GM12874 (cell line): ENCODE data around the gene C16orf92.

Experiments
- TF ChIP-seq, protein P1 (sequence below): IDR thresholded peaks from 2 replicates; pipeline ENCODE4 v1.5.1; 2011; ENCODE audit warnings: low read depth, mild to moderate bottlenecking, control low read depth, low read length, moderate library complexity; ENCODE audit not compliant: insufficient read depth

The C16orf92 gene

DNA sequence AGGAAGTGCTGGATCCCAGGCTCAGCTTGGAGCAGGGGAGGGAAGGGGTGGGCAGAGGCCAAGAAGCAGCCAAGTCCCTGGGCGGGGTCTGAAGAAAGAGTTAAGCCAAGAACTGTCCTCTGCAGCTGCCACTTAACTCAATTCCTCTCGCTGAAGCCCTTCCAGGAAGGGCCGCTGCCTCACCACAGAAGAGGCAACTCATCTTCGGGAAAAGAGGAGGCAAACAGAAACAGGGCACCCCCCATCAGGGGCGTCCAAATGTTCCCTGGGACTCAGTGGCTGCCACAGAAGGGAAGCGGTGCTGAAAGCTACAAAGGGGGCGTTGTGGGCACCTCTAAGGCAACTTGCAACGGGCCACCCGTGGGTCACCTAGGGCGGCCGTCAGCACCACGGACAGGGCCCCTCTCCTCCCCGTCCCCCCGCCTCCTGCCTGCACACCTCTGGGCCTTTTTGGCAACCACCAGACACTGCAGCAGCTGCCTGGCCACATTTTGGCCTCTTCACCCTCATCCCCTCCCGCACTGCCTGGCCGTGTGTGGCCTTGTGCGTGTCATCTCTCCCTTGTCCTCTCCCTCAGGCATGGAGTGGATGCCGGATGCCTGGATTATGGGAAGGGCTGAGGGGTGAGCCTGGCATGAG, 5.6 kb downstream of the C16orf92 start:
- TF ChIP-seq, protein P1, sequence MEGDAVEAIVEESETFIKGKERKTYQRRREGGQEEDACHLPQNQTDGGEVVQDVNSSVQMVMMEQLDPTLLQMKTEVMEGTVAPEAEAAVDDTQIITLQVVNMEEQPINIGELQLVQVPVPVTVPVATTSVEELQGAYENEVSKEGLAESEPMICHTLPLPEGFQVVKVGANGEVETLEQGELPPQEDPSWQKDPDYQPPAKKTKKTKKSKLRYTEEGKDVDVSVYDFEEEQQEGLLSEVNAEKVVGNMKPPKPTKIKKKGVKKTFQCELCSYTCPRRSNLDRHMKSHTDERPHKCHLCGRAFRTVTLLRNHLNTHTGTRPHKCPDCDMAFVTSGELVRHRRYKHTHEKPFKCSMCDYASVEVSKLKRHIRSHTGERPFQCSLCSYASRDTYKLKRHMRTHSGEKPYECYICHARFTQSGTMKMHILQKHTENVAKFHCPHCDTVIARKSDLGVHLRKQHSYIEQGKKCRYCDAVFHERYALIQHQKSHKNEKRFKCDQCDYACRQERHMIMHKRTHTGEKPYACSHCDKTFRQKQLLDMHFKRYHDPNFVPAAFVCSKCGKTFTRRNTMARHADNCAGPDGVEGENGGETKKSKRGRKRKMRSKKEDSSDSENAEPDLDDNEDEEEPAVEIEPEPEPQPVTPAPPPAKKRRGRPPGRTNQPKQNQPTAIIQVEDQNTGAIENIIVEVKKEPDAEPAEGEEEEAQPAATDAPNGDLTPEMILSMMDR: no peak

DNA sequence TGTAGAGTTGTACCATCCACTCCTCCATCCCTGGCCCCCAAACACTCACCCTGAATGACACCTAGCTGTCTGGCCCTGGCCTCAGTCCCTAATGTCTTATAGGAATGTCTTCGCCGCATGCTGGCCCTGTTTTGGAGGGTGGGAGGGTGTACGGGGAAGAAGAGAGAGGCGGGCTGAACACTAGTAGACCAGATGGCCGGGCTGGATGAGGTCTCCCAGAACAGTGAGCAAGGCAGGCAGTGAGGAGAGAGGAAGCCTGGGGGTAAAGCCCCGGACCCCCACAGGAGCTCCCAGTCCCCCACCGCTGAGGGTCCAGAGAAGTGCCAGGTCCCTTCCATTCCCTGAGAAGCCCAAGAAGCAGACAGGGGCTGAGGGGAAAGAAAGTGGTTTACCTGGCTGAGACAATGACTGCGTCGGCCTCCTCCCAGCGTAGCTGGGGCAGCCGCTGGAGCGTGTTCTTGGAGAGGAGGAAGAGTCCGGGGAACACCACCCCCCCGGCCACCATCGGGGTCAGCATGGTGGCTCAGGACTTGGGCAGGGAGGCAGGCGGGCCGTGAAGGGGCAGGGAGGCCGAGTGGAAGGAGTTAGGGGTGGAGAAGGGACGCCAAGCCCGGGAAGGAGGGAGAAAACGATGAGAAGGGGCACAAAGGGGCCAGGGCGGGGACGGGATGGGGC, 7.2 kb downstream of the C16orf92 start:
- TF ChIP-seq, protein P1: no peak

- TF ChIP-seq, protein P1: no peak
Observed at GRCh38 chr16:30030841-30031413, 7.9 kb downstream of the C16orf92 start, which contains the start of gene TLCD3B. TSS of gene TLCD3B (minus strand) at chr16:30031271. CDS start at chr16:30030527, 744 bp downstream.

DNA sequence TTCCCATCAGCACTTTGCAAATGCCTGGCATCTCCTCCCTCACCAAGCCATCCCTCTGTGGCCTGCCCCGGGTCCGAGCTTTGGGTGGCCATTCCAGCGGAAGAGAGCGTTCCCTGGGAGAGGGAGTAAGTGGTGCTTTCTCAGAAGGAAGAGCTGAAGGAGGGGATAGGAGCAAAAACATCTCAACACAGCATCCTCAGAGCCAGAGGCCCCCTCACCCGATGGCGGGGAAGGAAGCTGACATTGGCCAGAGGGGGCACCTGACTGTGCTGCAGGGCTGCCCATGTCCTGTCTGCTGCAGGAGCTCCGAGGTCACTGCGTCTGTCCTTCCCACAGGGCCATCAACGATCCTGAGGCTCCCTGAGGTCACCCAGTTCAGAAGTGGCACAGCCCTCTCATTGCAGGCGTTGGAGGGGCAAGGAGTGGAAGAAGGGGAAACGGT, 8.5 kb downstream of the C16orf92 start:
- TF ChIP-seq, protein P1: no peak

- TF ChIP-seq, protein P1: peak; percentile 83
Observed at GRCh38 chr16:30032083-30032819, 9.3 kb downstream of the C16orf92 start.

DNA sequence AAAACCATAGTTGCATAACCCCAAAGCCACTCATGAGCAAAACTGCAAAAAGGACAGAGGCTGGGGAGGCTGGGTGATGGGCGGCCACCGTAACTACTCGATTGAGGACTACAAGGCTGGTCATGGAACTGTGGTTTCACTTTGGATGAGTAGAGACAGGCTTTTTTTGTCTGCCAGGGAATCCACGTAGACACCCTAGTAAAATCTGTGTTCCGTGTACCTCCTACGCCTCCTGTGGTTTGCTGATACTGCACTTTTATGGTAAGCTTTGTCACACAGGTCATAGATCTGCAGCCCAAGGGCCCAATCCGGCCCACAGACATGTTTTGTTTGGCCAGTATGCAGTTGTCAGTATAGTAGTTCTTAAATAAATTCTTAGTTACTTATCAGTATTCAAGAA, 10.3 kb downstream of the C16orf92 start:
- TF ChIP-seq, protein P1: no peak

DNA sequence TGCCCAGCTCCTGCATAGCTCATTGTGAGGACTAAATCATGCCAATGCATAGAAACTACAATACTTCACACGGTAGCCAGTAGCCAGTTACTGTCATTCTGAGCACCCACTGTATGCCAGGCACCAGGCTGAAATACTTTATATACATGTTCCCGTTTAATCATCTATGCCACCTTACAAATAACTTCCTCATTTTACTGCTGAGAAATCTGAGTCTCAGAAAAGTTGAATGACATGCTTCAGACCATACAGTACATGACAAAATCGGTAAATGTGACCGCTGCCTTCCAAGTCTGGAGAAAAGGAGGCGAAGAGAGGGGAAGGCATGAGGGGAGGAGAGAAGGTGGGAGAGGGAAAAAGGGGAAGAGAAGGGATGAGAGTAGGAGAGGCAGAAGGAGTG, 17.2 kb downstream of the C16orf92 start:
- TF ChIP-seq, protein P1: no peak
